Gastroesophageal sphincter (tissue), 4 donors: ENCODE data around the gene SMPD3. TPM values are rescaled to one million over a fixed set of nuclear protein-coding genes. Genes with fewer than 3 reads are reported as not detected.

ENCODE experiments used
- ATAC-seq: fragments of 150-250 bp; one replicate; pipeline ENCODE4 v1.9.1; 2016; ENCODE audit warnings: mild to moderate bottlenecking, moderate library complexity
- H3K27ac ChIP-seq, 4 donors: fragments of 200-600 bp; sonication (generic) in 3 of 4; 1 replicate in 3 of 4; 2 replicates in 1 of 4; pipeline ENCODE4 v1.5.1; 2016 to 2019
- H3K27me3 ChIP-seq: fragments of 200-600 bp; sonication (generic); one replicate; pipeline ENCODE4 v1.5.1; 2019
- H3K36me3 ChIP-seq, 2 donors: fragments of 200-600 bp; sonication (generic); one replicate each; pipeline ENCODE4 v1.5.1; 2019; ENCODE audit warnings: control low read depth in 1 of 2
- H3K4me1 ChIP-seq, 3 donors: fragments of 200-600 bp; sonication (generic); 1 replicate in 2 of 3; 2 replicates in 1 of 3; pipeline ENCODE4 v1.5.1; 2016 to 2019; ENCODE audit warnings: control low read depth in 2 of 3
- H3K4me3 ChIP-seq, 2 donors: fragments of 200-600 bp; sonication (generic); one replicate each; pipeline ENCODE4 v1.5.1; 2019; ENCODE audit warnings: mild to moderate bottlenecking in 1 of 2, moderate library complexity in 1 of 2
- H3K9me3 ChIP-seq, 3 donors: fragments of 200-600 bp; sonication (generic); one replicate each; pipeline ENCODE4 v1.5.1; 2017 to 2019; ENCODE audit warnings: control low read depth in 2 of 3
- CTCF ChIP-seq, 4 experiments: fragments of 200-600 bp in 2 of 4; fragments of 450-650 bp in 2 of 4; sonication (generic) in 1 of 4; IDR thresholded peaks; one replicate each; pipeline ENCODE4 v1.5.1; 2017 to 2019; ENCODE audit warnings: antibody characterized with exemption in 4 of 4, mild to moderate bottlenecking in 2 of 4, moderate library complexity in 2 of 4
- EP300 ChIP-seq: sonication (generic); formaldehyde crosslinking; IDR thresholded peaks from one replicate; pipeline ENCODE4 v1.6.1; 2017; ENCODE audit warnings: antibody characterized with exemption, mild to moderate bottlenecking
- POLR2A ChIP-seq, 2 donors: fragments of 450-650 bp; IDR thresholded peaks; one replicate each; pipeline ENCODE4 v1.6.1; 2017; ENCODE audit warnings: antibody characterized with exemption in 2 of 2, mild to moderate bottlenecking in 2 of 2, moderate library complexity in 1 of 2
- POLR2AphosphoS5 ChIP-seq: sonication (generic); formaldehyde crosslinking; IDR thresholded peaks from one replicate; pipeline ENCODE4 v1.6.1; 2017; ENCODE audit warnings: antibody characterized with exemption
- WGBS, 2 donors: methylation state at CpG; one replicate each; pipeline ENCODE4 v1.1.5; 2018; ENCODE audit warnings: low coverage in 1 of 2; 5-methylcytosine and 5-hydroxymethylcytosine counted together
- total RNA-seq, 4 donors: library from RNA; depleted of rRNA; stranded (reverse); fragments of >200 nt; gene quantifications; one replicate each; pipeline ENCODE4 v1.1.0, GENCODE V29; 2016

Gene SMPD3
- total RNA-seq, 4 donors from 2014 or later = 0.08 to 0.94 (median 0.77) TPM; not detected in 1

- ATAC-seq = no peak
- Histone ChIP-seq H3K27me3 (peaks cover 27% of the 10 kb centered on the region), H3K9me3 (peaks cover 0 to 14% (median 0%) of the 10 kb centered on the region in 3 donors), H3K36me3 (no peaks in the 10 kb centered on the region), H3K4me1 (peaks cover 0 to 9% (median 0%) of the 10 kb centered on the region in 3 donors), H3K4me3 (no peak overlapping the region), H3K27ac (no peak overlapping the region)
- TF ChIP-seq POLR2A (IDR thresholded peaks at IDR 0.05) (no peak), EP300 (no peak), CTCF (IDR thresholded peaks at IDR 0.05) (no peak), POLR2AphosphoS5 (no peak)
- WGBS, 2 donors = 68 to 69% methylated on average over 3 to 6 of the region's 6 CpGs
These were observed 39.4 kb upstream of the SMPD3 start for GRCh38 chr16:68487669-68488068.

DNA sequence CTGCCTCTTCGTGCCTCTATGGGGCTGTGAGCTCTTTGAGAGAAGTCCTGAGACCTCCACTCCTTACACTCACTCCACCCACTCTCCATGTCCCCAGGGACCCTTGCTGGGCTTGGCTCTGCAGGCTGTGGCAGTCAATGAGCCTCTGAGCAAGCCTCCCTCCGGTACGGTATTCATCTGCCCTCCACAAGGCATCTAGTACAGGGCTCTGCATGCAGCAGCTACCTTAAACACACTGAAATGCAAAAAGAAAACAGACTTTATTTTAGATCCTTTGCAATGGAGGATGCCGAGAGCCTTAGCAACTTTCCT lies 38.9 kb upstream of the SMPD3 start:
- ATAC-seq = no peak
- Histone ChIP-seq H3K9me3 (peaks cover 0 to 15% (median 0%) of the 10 kb centered on the region in 3 donors), H3K27me3 (peaks cover 22% of the 10 kb centered on the region), H3K36me3 (no peaks in the 10 kb centered on the region), H3K4me1 (peaks cover 0 to 9% (median 0%) of the 10 kb centered on the region in 3 donors), H3K4me3 (no peak overlapping the region), H3K27ac (no peak overlapping the region)
- WGBS, 2 donors = 38 to 63% methylated on average over 1 to 4 of the region's 4 CpGs
- no peak for TF ChIP-seq CTCF (IDR thresholded peaks at IDR 0.05)
- no peak for TF ChIP-seq POLR2AphosphoS5
- no peak for TF ChIP-seq EP300
- TF ChIP-seq POLR2A (IDR thresholded peaks at IDR 0.05) = no peak

GRCh38 chr16:68486502-68487202 lies 38.3 kb upstream of the SMPD3 start:
- H3K4me1 ChIP-seq = peaks cover 0 to 9% (median 0%) of the 10 kb centered on the region in 3 donors
- no peak overlapping the region for H3K27ac ChIP-seq
- no peaks in the 10 kb centered on the region for H3K36me3 ChIP-seq
- no peak overlapping the region for H3K4me3 ChIP-seq
- H3K27me3 ChIP-seq = peaks cover 17% of the 10 kb centered on the region
- WGBS, 2 donors = 9 to 30% methylated on average over 1 to 4 of the region's 4 CpGs
- TF ChIP-seq EP300 = no peak
- TF ChIP-seq POLR2A (IDR thresholded peaks at IDR 0.05) = no peak
- TF ChIP-seq POLR2AphosphoS5 = no peak
- TF ChIP-seq CTCF (IDR thresholded peaks at IDR 0.05) = no peak
- H3K9me3 ChIP-seq = peaks cover 0 to 15% (median 0%) of the 10 kb centered on the region in 3 donors
- no peak for ATAC-seq

- TF ChIP-seq EP300 (no peak), POLR2AphosphoS5 (no peak), CTCF (IDR thresholded peaks at IDR 0.05) (no peak), POLR2A (IDR thresholded peaks at IDR 0.05) (no peak)
- H3K27me3 ChIP-seq = peaks cover 7% of the 10 kb centered on the region
- H3K27ac ChIP-seq = no peak overlapping the region
- peaks cover 0 to 2% (median 0%) of the 10 kb centered on the region in 3 donors for H3K4me1 ChIP-seq
- no peak for ATAC-seq
- WGBS, 2 donors = 69 to 75% methylated on average over 5 of the region's 5 CpGs
- H3K36me3 ChIP-seq = no peaks in the 10 kb centered on the region
- H3K9me3 ChIP-seq = peaks cover 0 to 15% (median 0%) of the 10 kb centered on the region in 3 donors
- no peak overlapping the region for H3K4me3 ChIP-seq
These were observed 33.3 kb upstream of the SMPD3 start for GRCh38 chr16:68481636-68482035.
